GM12865 (cell line): ENCODE measurements around the gene ACTR8.

Experiments used
- DNase-seq: peaks from one replicate; pipeline ENCODE4 v3.0.0; 2010; ENCODE audit warnings: low read depth
- H3K4me3 ChIP-seq: 2 replicates; pipeline ENCODE4 v1.5.1; 2011; ENCODE audit warnings: mild to moderate bottlenecking, low read depth, low read length, control low read depth
- TF ChIP-seq, protein P1 (sequence below): IDR thresholded peaks from 2 replicates; pipeline ENCODE4 v1.5.1; 2011; ENCODE audit warnings: low read length, control low read depth, low read depth, inconsistent platforms; ENCODE audit not compliant: insufficient read depth; ENCODE audit errors: missing control alignments

The ACTR8 gene

DNA sequence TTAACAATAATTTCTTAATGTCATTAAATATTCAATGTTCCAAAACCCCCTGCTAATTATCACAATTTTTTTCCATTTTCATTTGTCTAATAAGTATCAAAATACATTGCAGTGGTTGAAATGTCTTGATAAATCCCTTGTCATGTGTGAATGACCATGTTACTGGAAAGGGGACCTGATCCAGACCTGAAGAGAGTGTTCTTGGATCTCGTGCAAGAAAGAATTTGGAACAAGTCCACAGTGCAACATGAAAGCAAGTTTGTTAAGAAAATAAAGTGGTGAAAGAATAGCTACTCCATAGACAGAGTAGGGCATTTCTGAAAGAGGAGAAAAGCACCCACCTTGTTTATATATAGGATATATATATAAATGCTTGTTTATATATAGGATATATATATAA, 20.1 kb upstream of the ACTR8 start:
- no peak for DNase-seq
- no peak overlapping the region for H3K4me3 ChIP-seq
- TF ChIP-seq, protein P1, sequence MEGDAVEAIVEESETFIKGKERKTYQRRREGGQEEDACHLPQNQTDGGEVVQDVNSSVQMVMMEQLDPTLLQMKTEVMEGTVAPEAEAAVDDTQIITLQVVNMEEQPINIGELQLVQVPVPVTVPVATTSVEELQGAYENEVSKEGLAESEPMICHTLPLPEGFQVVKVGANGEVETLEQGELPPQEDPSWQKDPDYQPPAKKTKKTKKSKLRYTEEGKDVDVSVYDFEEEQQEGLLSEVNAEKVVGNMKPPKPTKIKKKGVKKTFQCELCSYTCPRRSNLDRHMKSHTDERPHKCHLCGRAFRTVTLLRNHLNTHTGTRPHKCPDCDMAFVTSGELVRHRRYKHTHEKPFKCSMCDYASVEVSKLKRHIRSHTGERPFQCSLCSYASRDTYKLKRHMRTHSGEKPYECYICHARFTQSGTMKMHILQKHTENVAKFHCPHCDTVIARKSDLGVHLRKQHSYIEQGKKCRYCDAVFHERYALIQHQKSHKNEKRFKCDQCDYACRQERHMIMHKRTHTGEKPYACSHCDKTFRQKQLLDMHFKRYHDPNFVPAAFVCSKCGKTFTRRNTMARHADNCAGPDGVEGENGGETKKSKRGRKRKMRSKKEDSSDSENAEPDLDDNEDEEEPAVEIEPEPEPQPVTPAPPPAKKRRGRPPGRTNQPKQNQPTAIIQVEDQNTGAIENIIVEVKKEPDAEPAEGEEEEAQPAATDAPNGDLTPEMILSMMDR = no peak

DNA sequence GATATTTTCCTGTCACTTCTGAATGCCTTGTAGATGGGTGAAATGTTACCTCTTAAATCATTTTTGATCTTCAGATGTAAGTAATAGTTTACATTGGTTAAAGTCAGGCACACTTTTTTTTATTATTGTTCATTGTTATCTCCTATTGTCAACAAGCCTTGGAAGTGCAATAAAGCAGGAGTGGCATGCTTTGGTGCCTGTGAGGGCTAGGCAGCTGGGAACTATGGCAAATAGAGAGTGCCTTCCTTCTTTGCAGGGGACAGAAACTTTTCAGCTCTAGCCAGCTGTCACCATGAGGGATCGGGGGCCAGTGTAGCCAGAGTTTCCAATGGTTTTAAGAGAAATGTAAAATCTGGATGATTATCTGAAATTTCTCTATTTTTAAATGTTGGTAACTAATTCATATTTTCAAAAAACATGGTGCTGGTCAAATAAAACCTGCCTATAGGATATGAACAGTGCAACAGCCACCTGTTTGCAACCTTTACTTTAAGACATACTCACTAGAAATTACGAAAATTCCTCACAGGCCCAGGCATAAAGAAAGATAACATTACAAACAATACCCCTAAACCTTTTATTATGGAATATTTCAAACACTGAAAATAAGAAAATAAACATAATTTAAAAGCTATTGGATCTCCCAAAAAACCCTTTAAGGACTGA, 18.8 kb upstream of the ACTR8 start:
- DNase-seq = no peak
- no peak overlapping the region for H3K4me3 ChIP-seq
- TF ChIP-seq, protein P1 = no peak

DNA sequence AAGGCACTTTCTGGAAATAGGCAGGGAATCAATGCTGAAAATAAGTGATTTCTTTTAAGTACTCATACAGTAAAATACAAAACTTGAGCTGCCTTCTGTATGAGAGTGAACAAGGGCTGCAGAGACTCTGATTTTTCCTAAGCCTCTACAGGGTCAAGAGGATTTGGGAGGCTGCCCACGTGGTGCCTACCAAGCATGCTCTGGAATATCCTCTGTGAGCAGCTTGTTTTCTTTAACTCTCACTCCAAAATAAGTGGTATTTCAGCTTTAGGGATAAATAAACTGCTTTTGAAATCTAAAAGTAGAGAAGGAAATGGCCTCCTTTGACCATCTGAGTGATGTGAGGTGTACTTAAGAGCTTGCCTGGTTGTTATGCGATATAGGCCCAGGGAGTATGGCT, 17.8 kb upstream of the ACTR8 start:
- TF ChIP-seq, protein P1 = no peak
- no peak for DNase-seq
- no peak overlapping the region for H3K4me3 ChIP-seq

GRCh38 chr3:53892286-53892637, 10.3 kb upstream of the ACTR8 start:
- peak; percentile 1 for DNase-seq
- peak overlapping the region; percentile 67 for H3K4me3 ChIP-seq
- TF ChIP-seq, protein P1 = no peak

GRCh38 chr3:53891497-53892285, 9.7 kb upstream of the ACTR8 start, which contains the start of gene SELENOK:
Gene SELENOK (minus strand): TSS chr3:53891859.
- H3K4me3 ChIP-seq = peak within 1 kb of the TSS; percentile 81
- DNase-seq = peak; percentile 99
- TF ChIP-seq, protein P1 = no peak

DNA sequence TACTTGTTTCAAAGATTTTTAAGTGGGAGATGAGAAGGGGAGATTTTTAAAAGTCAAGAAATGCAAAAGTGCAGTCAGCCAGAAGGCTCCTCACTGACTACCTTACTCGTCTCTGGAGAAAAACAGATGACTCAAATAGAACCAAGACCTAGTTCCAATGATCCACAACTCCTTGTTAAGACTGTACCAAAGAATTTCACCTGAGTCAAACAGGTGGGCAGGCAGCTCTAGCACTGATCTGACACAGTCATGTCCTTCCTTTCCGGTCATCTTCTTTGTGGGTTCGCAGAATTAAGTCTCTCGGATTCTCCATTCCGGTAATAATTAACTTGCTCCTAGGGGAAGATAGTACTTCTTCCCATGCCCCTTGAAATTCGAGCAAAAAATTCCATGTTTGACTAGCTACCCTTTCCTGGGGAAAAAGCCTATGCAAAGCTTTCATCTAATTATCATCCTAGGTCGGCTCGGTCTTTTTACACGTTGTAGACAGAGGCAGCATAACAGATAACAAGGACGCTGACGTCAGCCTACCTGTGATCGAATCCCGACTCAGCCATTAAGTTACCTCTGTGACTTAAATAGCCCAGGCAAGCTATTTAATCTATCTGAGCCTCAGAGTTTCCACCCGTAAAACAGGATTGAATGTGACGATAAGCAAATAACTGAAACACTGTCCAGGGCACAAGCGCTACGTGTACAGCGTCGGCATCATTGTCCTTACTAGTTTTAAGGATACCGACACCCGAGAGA, 8.9 kb upstream of the ACTR8 start:
- DNase-seq = peak; percentile 63
- peak overlapping the region; percentile 81 for H3K4me3 ChIP-seq
- TF ChIP-seq, protein P1 = no peak
